NCI-H1436 (cell line): ENCODE measurements around the gene RBM4B.

Experiments used
- DNase-seq: peaks from one replicate; lab custom pipeline; 2025; lab: John Stamatoyannopoulos, UW

Gene RBM4B

DNA sequence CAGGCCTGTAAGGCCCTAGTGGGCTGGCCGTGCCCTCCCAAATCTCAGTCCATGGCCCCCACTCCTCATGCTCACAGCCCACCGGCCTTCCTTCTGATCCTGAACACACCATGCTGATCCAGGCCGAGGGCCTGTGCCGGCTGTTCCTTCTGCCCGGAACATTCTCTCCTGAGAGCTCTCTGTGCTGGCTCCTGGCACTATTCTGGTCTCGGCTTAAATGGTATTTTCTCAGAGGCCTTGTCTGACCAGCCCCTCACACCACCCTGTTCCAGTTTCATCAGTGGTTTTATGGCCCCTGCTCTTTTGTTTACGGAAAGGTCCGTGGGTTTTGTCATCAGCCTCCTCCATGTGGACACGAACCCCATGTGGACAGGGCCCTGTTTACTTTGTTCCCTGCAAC is 29.3 kb upstream of the RBM4B start:
- no peak for DNase-seq

- no peak for DNase-seq
Measured at GRCh38 chr11:66705587-66706335, 28.1 kb upstream of the RBM4B start.

DNA sequence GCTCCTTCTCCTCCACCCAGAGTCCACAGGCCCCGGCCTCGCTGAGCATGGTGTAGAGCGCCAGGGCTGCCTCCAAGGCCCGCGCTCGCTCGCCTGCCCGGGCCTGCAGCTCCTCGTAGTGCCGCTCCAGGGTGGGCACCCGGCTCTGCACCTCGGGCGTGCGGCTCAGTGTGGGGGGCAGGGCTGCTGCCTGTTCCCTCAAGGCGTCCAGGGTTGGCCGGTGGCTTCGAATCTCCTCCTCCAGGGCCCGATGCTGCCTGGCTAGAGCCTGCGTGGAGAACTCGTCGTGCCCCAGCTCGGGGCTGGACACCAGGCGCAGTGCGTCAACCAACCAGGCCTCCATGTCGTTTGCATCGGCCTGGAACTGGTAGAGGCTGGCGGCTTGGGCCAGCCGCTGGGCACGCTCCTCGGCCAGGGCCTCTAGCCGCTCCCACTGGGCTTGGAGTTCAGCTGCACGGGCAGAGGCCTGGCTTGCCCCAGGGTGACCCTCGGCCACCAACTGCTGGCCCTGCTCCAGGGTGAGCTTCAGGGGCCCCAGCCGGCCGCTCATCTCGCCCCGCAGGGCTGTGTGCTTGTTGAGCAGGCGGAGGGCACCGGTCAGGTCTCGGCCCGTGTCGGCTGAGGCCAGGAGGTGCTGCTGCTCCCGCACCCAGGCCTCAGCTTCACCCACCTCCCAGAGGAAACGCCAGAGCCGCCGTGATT is 27.1 kb upstream of the RBM4B start:
- no peak for DNase-seq

DNA sequence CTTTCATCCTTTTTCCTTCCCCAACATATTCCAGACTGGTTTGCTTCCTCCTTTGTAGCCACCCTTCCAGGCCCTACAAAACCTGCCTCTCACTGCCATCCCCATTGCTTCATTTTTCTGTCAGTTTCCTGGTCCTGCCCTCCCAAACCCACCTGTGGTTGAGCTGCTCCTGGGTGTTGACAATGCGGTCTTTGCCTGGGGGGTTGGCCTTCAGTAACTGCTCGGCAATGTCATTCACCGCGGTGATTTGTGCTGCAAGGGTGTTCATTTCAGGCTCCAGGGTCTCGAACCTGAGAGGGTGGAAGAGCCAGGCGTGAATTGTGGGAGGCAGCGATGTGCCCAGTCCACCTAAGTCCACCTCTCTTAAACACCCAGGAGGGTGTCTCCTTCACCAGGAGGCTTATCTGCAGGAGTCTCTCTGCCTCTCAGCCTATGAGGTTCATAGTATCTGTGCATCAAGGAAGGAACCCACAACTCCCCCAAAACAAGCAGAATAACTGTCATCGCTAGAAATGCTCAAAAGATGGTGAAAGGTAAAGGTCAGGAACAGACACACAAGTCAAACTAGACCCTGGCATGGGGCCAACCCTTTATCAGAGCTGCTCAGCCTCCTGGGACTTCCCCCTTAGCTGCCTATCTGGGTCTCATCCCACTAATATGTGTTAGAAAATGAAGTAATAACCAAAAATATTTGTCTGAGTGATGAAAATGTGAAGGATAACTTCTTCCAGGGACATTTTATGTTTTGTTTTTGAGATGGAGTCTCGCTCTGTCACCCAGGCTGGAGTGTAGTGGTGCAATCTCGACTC is 23.9 kb upstream of the RBM4B start:
- DNase-seq: no peak

DNA sequence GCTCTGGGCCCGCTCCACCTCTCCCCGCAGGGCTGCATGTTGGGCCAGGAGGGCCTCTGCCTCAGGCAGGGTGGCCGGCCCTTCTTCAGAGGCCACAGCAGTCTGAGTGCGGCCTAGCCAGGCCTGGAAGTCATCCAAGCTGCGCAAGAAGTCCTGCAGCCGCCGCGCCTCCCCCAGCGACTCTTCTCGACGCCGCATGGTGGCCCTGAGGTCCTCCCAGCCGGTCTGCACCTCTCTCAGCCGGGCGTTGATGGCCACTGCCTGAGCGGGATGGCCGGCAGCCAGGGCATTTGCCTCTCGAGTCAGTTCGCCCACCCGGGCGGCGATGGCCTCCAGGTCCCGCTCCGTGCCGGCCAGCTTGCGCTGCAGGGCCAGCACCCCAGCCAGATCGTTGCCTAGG is 23.1 kb upstream of the RBM4B start:
- no peak for DNase-seq

DNA sequence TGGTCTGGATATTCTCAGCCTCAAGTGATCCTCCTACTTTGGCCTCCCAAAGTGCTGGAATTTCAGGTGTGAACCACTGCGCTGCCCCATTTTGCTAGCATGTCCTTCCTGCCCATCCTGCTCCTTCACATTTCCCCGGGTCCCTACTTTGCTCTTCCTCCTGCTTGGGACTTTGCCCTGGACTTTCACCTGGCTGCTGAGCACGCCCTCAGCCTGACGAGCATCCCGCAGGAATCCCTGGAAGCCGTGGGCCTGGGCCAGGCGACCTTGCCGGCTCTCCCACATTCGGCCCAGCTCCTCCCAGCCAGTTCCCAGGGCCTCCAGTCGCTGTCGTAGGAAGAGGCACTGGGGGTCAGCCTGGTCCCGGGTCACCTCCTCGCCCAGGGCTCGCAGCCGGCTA is 22.6 kb upstream of the RBM4B start:
- no peak for DNase-seq

DNA sequence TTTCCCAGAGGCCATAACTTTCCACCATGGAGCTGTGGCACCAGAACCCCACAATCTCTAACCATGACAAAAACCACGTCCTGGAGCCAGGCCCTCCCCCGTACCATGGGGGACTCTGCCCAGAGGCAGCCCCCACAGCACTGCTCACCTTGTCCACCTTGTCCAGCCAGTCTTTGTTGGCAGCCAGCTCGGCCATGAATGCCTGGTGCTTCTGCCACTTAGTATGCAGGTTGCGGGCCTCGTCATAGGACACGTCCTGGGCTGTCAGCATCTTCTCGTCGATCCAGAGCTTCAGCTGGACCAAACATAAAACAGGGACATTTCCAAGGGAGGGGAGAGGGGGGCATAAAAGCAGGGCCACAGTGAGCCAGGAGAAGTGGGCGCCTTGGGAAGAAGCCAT is 20.8 kb upstream of the RBM4B start:
- DNase-seq: no peak

GRCh38 chr11:66697988-66698387 is 20.3 kb upstream of the RBM4B start:
- DNase-seq: no peak

DNA sequence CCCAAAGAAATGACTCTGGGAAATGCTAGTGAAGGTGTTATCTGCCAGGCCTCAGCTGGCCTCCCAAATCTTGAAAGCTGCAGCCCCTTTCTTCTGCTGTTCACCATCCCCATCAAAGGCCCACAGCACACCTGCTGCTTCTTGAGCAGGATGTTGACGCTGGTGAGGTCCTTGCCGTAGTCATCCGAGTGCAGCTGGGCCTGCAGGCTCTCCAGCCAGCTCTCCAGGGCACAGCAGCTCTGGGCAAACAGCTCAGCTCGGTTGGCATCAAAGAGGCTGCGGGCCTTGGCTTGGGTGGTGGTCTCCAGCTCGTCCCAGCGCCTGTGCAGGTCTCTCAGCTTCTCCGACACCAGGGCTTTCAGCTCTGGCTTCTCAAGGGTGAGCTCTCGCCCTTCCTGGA is 18.5 kb upstream of the RBM4B start:
- DNase-seq: no peak

DNA sequence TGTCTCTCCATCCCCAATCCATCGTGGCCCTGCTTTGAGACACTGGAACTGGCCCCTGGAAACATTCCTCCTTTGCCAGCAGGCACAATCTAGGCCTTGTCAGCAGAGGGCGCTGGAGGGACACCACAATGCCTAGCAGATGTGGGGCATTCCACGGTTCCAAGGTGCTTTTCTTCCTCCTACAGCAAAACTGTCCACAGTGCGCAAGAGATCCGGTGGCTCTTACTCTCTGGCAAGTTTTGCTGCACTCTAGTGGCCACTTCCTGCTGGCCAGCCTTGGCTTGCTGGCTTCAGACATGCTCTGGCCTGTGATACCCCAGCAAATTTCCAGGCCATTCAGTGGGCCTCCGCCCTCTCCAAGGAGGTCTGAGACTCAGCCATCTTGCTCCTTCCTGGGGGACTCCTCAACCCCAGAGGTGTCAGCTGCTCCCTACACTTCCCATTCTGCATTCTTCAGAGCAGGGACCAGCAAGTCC is 17.1 kb upstream of the RBM4B start:
- DNase-seq: peak; percentile 73

DNA sequence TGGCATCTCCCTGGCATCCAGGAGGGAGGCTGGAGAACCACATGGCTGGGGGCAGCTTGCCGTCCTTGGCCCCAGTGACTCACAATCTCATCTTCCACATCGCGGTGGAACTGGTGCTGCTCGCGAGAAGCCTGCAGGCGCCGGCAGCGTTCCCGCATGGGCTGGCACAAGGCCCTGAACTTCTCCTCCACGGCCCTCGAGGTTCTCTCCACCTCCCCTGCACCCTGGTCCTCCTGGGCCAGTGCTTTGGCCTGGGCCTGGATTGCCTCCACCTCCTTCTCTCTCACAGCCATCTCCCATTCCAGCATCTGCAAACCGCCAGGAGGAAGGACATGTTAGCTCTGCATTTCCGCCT is 16.3 kb upstream of the RBM4B start:
- DNase-seq: no peak

DNA sequence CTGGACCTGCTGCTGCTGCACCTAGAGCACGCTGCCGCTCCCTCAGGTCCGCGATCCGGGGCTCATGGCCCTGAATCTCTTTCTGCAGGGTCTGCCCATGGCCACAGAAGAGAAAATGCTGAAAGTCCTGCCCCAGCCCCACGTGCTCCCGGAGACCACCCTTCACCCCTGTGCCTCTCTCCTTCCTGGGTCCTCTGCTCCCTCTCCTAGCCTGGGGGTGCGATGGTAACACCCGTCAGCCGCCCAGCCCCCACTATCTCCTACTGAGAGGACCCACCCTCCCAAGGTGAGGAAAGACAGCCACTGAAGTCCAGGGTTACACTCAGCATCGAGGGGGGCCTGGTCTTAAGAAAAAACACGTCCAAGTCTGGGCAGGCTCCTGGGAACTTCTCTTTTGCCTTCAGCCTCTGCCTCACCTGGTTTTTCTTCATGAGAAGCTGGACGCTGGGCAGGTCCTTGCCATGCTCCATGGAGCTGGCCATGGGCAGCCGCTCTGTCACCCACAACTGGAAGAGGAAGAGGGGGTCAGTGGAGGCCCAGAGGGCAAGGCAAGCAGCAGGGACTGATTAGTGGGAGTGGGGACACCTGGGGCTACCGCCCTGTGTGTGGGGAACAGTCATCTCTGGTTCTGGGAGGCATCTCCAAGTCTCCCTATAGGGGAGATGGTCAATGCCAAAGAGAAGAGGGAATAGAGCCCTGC is 15.8 kb upstream of the RBM4B start:
- DNase-seq: no peak

GRCh38 chr11:66692871-66693331 is 15.2 kb upstream of the RBM4B start:
- no peak for DNase-seq

DNA sequence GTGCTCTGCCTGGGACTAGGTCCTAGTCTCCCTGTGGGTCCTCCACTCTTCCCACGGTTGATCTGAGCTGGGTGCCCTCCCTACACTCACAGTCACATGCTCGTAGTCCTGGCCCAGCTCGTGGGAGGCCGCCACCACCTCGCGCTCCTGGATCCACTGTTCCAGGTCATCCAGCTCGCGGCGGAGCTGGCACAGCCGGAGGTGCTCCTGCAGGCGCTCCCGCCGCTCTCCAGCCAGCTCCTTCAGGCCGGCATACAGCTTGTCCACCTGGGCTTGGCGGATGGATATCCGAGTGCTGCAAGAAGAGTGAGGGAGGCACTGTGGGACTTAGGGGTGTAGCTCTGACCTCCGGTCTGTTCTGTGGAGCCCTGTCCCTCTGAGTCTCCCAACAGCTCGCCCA is 14.8 kb upstream of the RBM4B start:
- DNase-seq: no peak

GRCh38 chr11:66691311-66691980 is 13.8 kb upstream of the RBM4B start:
- no peak for DNase-seq

DNA sequence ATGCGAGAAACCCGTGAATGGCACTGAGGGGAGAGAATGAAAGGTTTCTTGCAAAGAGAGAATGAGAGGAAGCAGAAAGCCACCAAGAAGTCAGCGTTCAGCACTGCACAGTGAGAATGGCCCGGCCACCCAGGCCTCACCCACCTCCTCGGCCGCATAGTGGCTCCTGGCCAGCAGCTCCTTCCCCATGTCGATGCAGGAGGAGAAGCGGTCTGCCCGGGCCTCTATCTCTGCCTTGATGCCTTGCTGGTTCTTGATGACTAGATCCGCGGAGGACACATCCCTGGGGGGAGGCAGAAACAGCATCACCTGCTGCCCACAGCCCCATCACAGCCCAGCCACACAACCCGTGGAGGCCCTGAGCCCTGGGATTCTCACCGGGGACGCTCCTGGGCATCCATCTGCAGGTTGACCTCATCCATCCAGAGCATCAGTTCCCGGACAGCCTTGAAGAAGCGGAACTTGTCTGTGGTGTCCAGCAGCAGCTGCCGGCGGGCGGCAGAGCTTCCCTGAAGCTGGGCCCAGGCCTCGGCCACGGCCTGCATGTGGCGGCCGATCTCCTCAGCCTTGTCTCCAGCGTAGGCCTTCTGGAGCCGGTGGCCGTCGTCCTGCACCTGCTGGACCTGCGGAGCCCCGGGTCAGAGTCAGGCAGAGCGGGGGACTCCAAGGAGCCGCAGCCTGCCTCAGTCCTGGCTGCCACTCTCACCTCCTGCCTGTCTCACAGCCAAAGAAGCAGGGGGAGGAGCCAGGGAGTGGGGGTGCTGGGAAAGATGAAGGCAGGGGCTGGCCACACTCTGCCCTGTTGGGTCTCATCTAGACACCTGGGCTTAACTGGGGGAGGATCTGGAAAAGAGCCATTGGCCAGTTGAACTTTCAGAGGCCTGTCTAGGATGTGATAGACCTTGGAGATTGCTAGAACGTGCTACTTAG is 12.2 kb upstream of the RBM4B start:
- no peak for DNase-seq

DNA sequence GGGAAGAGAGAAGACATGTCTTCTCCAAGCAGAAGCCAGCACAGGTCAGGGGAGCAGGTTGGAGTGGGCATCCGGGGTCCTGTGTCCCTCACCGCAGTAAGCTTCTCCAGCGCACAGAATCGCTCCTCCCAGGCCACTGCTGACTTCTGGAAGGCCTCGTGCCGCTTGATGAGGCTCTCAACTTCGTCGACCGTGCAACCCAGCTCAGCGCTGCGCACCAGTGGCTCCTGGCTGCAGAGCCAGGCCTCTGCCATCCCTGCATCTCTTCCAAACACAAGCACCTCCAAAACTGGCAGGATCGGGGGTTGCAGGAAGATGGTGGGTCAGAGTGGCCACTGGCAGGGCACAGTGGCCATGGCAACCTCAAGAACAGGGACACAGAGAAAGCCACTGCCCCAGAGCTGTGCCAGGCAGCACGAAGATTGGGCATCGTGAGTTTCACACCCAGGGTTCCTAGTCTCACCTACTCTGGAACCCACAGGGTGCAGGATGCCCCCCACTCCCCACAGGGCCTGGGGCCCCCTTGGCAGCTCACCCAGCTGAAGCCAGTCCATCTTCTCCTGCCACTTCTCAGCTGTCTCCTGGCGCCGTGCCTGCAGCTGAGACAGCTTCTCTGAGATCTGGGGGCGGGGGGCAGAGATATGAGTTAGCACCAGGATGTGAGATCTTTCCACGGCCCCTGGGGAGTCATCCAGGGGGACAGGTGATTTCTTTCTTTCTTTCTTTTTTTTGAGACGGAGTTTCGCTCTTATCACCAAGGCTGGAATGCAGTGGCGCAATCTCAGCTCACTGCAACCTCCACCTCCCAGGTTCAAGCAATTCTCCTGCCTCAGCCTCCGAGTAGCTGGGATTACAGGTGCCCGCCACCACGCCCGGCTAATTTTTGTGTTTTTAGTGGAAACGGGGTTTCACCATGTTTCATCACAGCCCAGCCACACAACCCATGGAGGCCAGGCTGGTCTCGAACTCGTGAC is 11.2 kb upstream of the RBM4B start:
- DNase-seq: no peak

- no peak for DNase-seq
Measured at GRCh38 chr11:66687831-66688281, 10.2 kb upstream of the RBM4B start.
